HCT116 (cell line): ENCODE results near the gene ADD2. TPM values are rescaled to one million over a fixed set of nuclear protein-coding genes. Genes with fewer than 3 reads are reported as not detected.

Experiments
- ATAC-seq: fragments of 200-7000 bp; cut with Tn5 transposase; 2 replicates; pipeline ENCODE4 v1.9.1; 2020; ENCODE audit warnings: mild to moderate bottlenecking, moderate library complexity
- BruUV-seq: library from RNA; stranded (reverse); fragments of 400-500 nt; replicated peaks from 2 replicates; lab custom pipeline; 2021; lab: Mats Ljungman, UMichigan
- CTCF ChIA-PET: fragments of 300-600 bp; sonication (Branson Sonifier 250); formaldehyde crosslinking; loops from one replicate; lab custom pipeline; 2021; ENCODE audit warnings: antibody characterized with exemption; lab: Charles Lee
- POLR2A ChIA-PET: fragments of 300-600, 350-600 bp; sonication (Branson Sonifier 250); formaldehyde crosslinking; loops from one replicate; lab custom pipeline; 2021; ENCODE audit warnings: antibody characterized with exemption; lab: Charles Lee
- RAD21 ChIA-PET, 2 experiments: fragments of 300-600 bp; sonication (Branson Sonifier 250); formaldehyde crosslinking; loops; one replicate each; lab custom pipeline; 2023; ENCODE audit warnings: low total read pairs in 2 of 2; ENCODE audit not compliant: uncharacterized antibody in 2 of 2, unreplicated experiment in 2 of 2, low non-redundant PET in 1 of 2; lab: Charles Lee
- DNase-seq: peaks from one replicate; pipeline ENCODE4 v3.0.0-alpha.2; 2010; ENCODE audit warnings: low read depth, low spot score
- H2AFZ ChIP-seq: fragments of 200-600 bp; shearing (Covaris generic), sonication (generic); 2 replicates; pipeline ENCODE4 v1.6.1; 2017; ENCODE audit warnings: low read depth, mixed run types, mixed read lengths, antibody characterized with exemption, low read length; ENCODE audit not compliant: poor library complexity, severe bottlenecking
- H3K27ac ChIP-seq: 2 replicates; pipeline ENCODE4 v1.5.1; 2012; ENCODE audit warnings: low read depth, low read length
- H3K27me3 ChIP-seq: fragments of 200-600 bp; sonication (generic); 2 replicates; pipeline ENCODE4 v1.6.1; 2016; ENCODE audit warnings: mixed run types, low read length, mixed read lengths; ENCODE audit not compliant: insufficient read depth
- H3K36me3 ChIP-seq, 2 experiments: fragments of 200-500 bp in 1 of 2; fragments of 200-600 bp in 1 of 2; sonication (Bioruptor generic) in 1 of 2; sonication (generic) in 1 of 2; 2 replicates each; pipeline versions ENCODE4 v1.5.1 to v1.6.1; 2014 to 2016; ENCODE audit warnings: low read length in 2 of 2, inconsistent platforms in 1 of 2, mixed read lengths in 1 of 2, mixed run types in 1 of 2; ENCODE audit not compliant: insufficient read depth in 2 of 2, control insufficient read depth in 1 of 2
- H3K4me1 ChIP-seq, 2 experiments: fragments of 200-600 bp in 1 of 2; sonication (generic) in 1 of 2; 2 replicates each; pipeline versions ENCODE4 v1.5.1 to v1.6.1; 2012 to 2017; ENCODE audit warnings: low read length in 2 of 2, inconsistent platforms in 1 of 2, mild to moderate bottlenecking in 1 of 2, mixed read lengths in 1 of 2, mixed run types in 1 of 2, moderate library complexity in 1 of 2; ENCODE audit not compliant: insufficient read depth in 2 of 2, control insufficient read depth in 1 of 2
- H3K4me2 ChIP-seq: fragments of 200-600 bp; sonication (generic); 2 replicates; pipeline ENCODE4 v1.6.1; 2017; ENCODE audit warnings: mixed run types, low read length, mixed read lengths
- H3K4me3 ChIP-seq, 2 experiments: fragments of 200-600 bp in 1 of 2; sonication (generic) in 1 of 2; replicated peaks in 1 of 2; 2 replicates each; pipeline ENCODE4 v1.5.1; 2011 to 2016; ENCODE audit warnings: low read length in 2 of 2, control low read depth in 1 of 2, low read depth in 1 of 2, mild to moderate bottlenecking in 1 of 2, mixed read lengths in 1 of 2, mixed run types in 1 of 2
- H3K79me2 ChIP-seq: fragments of 200-600 bp; sonication (generic); 2 replicates; pipeline ENCODE4 v1.6.1; 2017; ENCODE audit warnings: mild to moderate bottlenecking, mixed run types, low read length, moderate library complexity, mixed read lengths; ENCODE audit not compliant: insufficient read depth
- H3K9ac ChIP-seq: fragments of 200-600 bp; sonication (generic); 2 replicates; pipeline ENCODE4 v1.6.1; 2016; ENCODE audit warnings: low read length, mixed read lengths
- H3K9me2 ChIP-seq: fragments of 200-600 bp; sonication (generic), shearing (Covaris generic); 2 replicates; pipeline ENCODE4 v1.6.1; 2017; ENCODE audit warnings: mixed run types, mild to moderate bottlenecking, moderate library complexity; ENCODE audit not compliant: insufficient read depth
- H3K9me3 ChIP-seq, 2 experiments: fragments of 200-500 bp in 1 of 2; fragments of 200-600 bp in 1 of 2; sonication (Bioruptor generic) in 1 of 2; sonication (generic) in 1 of 2; 2 replicates each; pipeline ENCODE4 v1.6.1; 2014 to 2017; ENCODE audit warnings: low read length in 2 of 2, mixed read lengths in 2 of 2, inconsistent platforms in 1 of 2, low read depth in 1 of 2, mild to moderate bottlenecking in 1 of 2, mixed run types in 1 of 2, moderate library complexity in 1 of 2; ENCODE audit not compliant: control insufficient read depth in 1 of 2, insufficient read depth in 1 of 2
- H4K20me1 ChIP-seq: fragments of 200-600 bp; sonication (generic), shearing (Covaris generic); 2 replicates; pipeline ENCODE4 v1.6.1; 2017; ENCODE audit warnings: mixed run types, mild to moderate bottlenecking, moderate library complexity; ENCODE audit not compliant: insufficient read depth
- CEBPB ChIP-seq: IDR thresholded peaks from 2 replicates; pipeline ENCODE4 v1.6.1; 2012; ENCODE audit warnings: low read depth
- EGR1 ChIP-seq: IDR thresholded peaks from 2 replicates; pipeline ENCODE4 v1.6.1; 2012; ENCODE audit warnings: low read depth
- ELF1 ChIP-seq: IDR thresholded peaks from 2 replicates; pipeline ENCODE4 v1.6.1; 2012; ENCODE audit warnings: low read depth, borderline replicate concordance
- EZH2phosphoT487 ChIP-seq: fragments of 200-600 bp; IDR thresholded peaks from 2 replicates; pipeline ENCODE4 v1.6.1; 2018; ENCODE audit warnings: antibody characterized with exemption, borderline replicate concordance
- RAD21 ChIP-seq: IDR thresholded peaks from 2 replicates; pipeline ENCODE4 v1.6.1; 2012; ENCODE audit warnings: low read depth, mild to moderate bottlenecking
- YY1 ChIP-seq: IDR thresholded peaks from 2 replicates; pipeline ENCODE4 v1.6.1; 2011; ENCODE audit warnings: low read length, low read depth, moderate library complexity, mild to moderate bottlenecking; ENCODE audit not compliant: insufficient replicate concordance; ENCODE audit errors: extremely low read depth
- intact Hi-C: fragments of 100-400 bp; cut with micrococcal nuclease; formaldehyde crosslinking; loops from 2 replicates; pipeline ENCODE4 v1.10.0; 2022
- total RNA-seq: library from RNA; stranded (reverse); gene quantifications from one replicate; pipeline ENCODE4 v1.2.1, GENCODE V29; 2021; ENCODE audit not compliant: unreplicated experiment
- TF ChIP-seq, protein P1 (sequence below): IDR thresholded peaks from 2 replicates; pipeline ENCODE4 v1.6.1; 2012; ENCODE audit warnings: low read depth
- TF ChIP-seq, protein P2 (sequence below), 3 experiments: fragments of 200-600 bp in 1 of 3; sonication (generic) in 1 of 3; IDR thresholded peaks in 2 of 3; conservative IDR thresholded peaks in 1 of 3; 2 replicates each; pipeline ENCODE4 v1.5.1; 2012 to 2017; ENCODE audit warnings: low read depth in 2 of 3, low read length in 2 of 3, antibody characterized with exemption in 1 of 3, borderline replicate concordance in 1 of 3, control low read depth in 1 of 3, mild to moderate bottlenecking in 1 of 3, mixed read lengths in 1 of 3, mixed run types in 1 of 3, moderate library complexity in 1 of 3; ENCODE audit not compliant: insufficient read depth in 1 of 3

The ADD2 gene
- total RNA-seq, 1 experiment from 2014 or later = 0.15 TPM

DNA sequence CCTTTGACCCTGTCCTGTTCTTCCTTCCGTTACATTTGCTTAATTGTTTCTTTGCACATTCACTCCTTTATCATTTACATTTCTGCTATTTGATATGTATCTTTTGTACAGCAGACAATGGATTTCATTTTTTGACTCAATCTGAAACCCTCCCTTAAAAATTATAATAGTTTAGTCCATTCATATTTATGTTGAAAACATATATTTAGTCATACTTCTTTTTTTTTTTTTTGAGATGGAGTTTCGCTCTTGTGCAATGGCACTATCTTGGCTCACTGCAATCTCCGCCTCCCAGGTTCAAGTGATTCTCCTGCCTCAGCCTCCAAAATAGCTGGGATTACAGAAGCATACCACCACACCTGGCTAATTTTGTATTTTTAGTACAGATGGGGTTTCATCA is 119.0 kb downstream of the ADD2 start:
- CTCF ChIA-PET = interaction anchor here (8.3 kb wide), 1 partner anchor 344 kb away, joined by 167 read pairs; the partner anchor contains the start of gene FAM136A
- Histone ChIP-seq H3K36me3 (no peaks in the 10 kb centered on the region), H3K9me3 (no peaks in the 10 kb centered on the region)
- no peak for DNase-seq
- TF ChIP-seq, protein P1, sequence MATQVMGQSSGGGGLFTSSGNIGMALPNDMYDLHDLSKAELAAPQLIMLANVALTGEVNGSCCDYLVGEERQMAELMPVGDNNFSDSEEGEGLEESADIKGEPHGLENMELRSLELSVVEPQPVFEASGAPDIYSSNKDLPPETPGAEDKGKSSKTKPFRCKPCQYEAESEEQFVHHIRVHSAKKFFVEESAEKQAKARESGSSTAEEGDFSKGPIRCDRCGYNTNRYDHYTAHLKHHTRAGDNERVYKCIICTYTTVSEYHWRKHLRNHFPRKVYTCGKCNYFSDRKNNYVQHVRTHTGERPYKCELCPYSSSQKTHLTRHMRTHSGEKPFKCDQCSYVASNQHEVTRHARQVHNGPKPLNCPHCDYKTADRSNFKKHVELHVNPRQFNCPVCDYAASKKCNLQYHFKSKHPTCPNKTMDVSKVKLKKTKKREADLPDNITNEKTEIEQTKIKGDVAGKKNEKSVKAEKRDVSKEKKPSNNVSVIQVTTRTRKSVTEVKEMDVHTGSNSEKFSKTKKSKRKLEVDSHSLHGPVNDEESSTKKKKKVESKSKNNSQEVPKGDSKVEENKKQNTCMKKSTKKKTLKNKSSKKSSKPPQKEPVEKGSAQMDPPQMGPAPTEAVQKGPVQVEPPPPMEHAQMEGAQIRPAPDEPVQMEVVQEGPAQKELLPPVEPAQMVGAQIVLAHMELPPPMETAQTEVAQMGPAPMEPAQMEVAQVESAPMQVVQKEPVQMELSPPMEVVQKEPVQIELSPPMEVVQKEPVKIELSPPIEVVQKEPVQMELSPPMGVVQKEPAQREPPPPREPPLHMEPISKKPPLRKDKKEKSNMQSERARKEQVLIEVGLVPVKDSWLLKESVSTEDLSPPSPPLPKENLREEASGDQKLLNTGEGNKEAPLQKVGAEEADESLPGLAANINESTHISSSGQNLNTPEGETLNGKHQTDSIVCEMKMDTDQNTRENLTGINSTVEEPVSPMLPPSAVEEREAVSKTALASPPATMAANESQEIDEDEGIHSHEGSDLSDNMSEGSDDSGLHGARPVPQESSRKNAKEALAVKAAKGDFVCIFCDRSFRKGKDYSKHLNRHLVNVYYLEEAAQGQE = no peak
- TF ChIP-seq ELF1 (no peak), EZH2phosphoT487 (no peak)
- TF ChIP-seq, all 23 proteins: peak for 0
- Histone ChIP-seq H3K4me3 (no peak overlapping the region), H2AFZ (no peak overlapping the region), H3K4me2 (no peak overlapping the region), H4K20me1 (no peaks in the 10 kb centered on the region), H3K27me3 (no peaks in the 10 kb centered on the region), H3K4me1 (peaks cover 0 to 3% of the 10 kb centered on the region in 2 experiments; a peak in 1 of 4 replicates), H3K9me2 (no peaks in the 10 kb centered on the region), H3K79me2 (no peaks in the 10 kb centered on the region), H3K27ac (no peak overlapping the region), H3K9ac (no peak overlapping the region)
- intact Hi-C loops = loop anchor here (1.0 to 5.0 kb wide), 2 partner anchors 345 to 737 kb away; no protein-coding TSS in a partner anchor
- no TSS peak for BruUV-seq
- RAD21 ChIA-PET = no interaction called here
- POLR2A ChIA-PET = no interaction called here
- ATAC-seq = no peak

DNA sequence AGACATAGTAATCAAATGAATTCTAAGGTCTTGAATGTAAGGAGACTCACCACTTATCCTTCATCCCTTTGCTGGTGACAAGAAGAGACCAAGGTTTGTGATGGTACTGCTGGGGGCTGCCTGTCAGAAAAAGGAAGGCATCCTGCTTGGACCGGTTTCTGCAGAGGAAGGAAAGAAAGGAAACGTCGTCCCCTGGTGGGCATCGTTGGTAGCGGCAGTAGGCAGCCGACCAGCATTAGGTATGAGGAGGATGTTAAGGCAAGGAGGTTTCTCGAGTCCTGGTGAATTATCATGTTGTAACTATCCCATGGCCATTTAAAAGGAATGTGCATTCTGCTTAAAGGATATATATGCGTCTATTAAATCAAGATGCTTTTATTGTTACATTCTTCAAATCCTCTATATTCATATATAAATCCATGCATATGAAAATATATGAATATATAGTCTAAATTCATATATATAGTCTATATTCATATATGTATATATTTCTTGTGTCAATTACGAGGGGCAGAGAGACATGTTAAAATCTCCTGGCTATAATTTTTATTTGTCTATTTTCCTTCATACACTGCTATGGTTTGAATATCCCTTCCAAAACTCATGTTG is 120.0 kb downstream of the ADD2 start:
- no peaks in the 10 kb centered on the region for H3K27me3 ChIP-seq
- no peak overlapping the region for H3K27ac ChIP-seq
- ChIA-PET CTCF (interaction anchor here (1.2 to 8.3 kb wide), 2 partner anchors 22 to 343 kb away, joined by 3 to 167 read pairs; partner anchors contain the start of gene FAM136A), RAD21 (interaction anchor here (1.7 to 1.9 kb wide), 2 partner anchors 344 kb away, joined by 6 to 7 read pairs; no protein-coding TSS in a partner anchor), POLR2A (no interaction called here)
- H3K36me3 ChIP-seq = no peaks in the 10 kb centered on the region
- TF ChIP-seq, protein P2, sequence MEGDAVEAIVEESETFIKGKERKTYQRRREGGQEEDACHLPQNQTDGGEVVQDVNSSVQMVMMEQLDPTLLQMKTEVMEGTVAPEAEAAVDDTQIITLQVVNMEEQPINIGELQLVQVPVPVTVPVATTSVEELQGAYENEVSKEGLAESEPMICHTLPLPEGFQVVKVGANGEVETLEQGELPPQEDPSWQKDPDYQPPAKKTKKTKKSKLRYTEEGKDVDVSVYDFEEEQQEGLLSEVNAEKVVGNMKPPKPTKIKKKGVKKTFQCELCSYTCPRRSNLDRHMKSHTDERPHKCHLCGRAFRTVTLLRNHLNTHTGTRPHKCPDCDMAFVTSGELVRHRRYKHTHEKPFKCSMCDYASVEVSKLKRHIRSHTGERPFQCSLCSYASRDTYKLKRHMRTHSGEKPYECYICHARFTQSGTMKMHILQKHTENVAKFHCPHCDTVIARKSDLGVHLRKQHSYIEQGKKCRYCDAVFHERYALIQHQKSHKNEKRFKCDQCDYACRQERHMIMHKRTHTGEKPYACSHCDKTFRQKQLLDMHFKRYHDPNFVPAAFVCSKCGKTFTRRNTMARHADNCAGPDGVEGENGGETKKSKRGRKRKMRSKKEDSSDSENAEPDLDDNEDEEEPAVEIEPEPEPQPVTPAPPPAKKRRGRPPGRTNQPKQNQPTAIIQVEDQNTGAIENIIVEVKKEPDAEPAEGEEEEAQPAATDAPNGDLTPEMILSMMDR (IDR thresholded peaks at IDR 0.05 in 2 of 3, conservative IDR thresholded peaks at IDR 0.05 in 1 of 3; ENCODE audit: borderline replicate concordance in 1 of 3, insufficient read depth in 1 of 3, low read depth in 2 of 3, low read length in 2 of 3) = peak; percentile 95 to 99 (median 99)
- TF ChIP-seq CEBPB = no peak
- TF ChIP-seq RAD21 = peak; percentile 99
- TF ChIP-seq EGR1 = no peak
- peak; percentile 27 for TF ChIP-seq YY1
- H3K79me2 ChIP-seq = no peaks in the 10 kb centered on the region
- no peak overlapping the region for H3K9ac ChIP-seq
- no peak overlapping the region for H3K4me3 ChIP-seq
- H4K20me1 ChIP-seq = no peaks in the 10 kb centered on the region
- H3K4me2 ChIP-seq = no peak overlapping the region
- DNase-seq (peak; percentile 55), ATAC-seq (peak; percentile 87)
- BruUV-seq = no TSS peak
- peak overlapping the region; percentile 70 for H2AFZ ChIP-seq
- intact Hi-C loops = loop anchor here (1.0 to 5.0 kb wide), 2 partner anchors 344 to 736 kb away; no protein-coding TSS in a partner anchor
- H3K4me1 ChIP-seq = peaks cover 0 to 3% of the 10 kb centered on the region in 2 experiments; a peak in 1 of 4 replicates
- no peaks in the 10 kb centered on the region for H3K9me2 ChIP-seq
- no peaks in the 10 kb centered on the region for H3K9me3 ChIP-seq
